ENCODE measurements around the gene CTNNA2.

The CTNNA2 gene

GRCh38 chr2:80209458-80209857 is 696.6 kb downstream of the CTNNA2 start:
- no peak overlapping the region for H3K27ac ChIP-seq (ENCODE audit: low read depth, low read length)
- H3K27me3 ChIP-seq (ENCODE audit: control insufficient read depth, insufficient read depth, low read length): no peaks in the 10 kb centered on the region
- H3K36me3 ChIP-seq (ENCODE audit: control insufficient read depth, insufficient read depth, low read length): no peaks in the 10 kb centered on the region
- no peaks in the 10 kb centered on the region for H3K4me1 ChIP-seq (ENCODE audit: control insufficient read depth, insufficient read depth, low read length)
- no peak overlapping the region for H3K9ac ChIP-seq (ENCODE audit: low read length)
- no peak overlapping the region for H3K4me3 ChIP-seq (ENCODE audit: low read length)

GRCh38 chr2:80217446-80217845 is 704.6 kb downstream of the CTNNA2 start:
- Histone ChIP-seq H3K27me3 (ENCODE audit: control insufficient read depth, insufficient read depth, low read length) (no peaks in the 10 kb centered on the region), H3K9ac (ENCODE audit: low read length) (no peak overlapping the region), H3K36me3 (ENCODE audit: control insufficient read depth, insufficient read depth, low read length) (no peaks in the 10 kb centered on the region), H3K4me3 (ENCODE audit: low read length) (no peak overlapping the region), H3K4me1 (ENCODE audit: control insufficient read depth, insufficient read depth, low read length) (no peaks in the 10 kb centered on the region), H3K27ac (ENCODE audit: low read depth, low read length) (no peak overlapping the region)

DNA sequence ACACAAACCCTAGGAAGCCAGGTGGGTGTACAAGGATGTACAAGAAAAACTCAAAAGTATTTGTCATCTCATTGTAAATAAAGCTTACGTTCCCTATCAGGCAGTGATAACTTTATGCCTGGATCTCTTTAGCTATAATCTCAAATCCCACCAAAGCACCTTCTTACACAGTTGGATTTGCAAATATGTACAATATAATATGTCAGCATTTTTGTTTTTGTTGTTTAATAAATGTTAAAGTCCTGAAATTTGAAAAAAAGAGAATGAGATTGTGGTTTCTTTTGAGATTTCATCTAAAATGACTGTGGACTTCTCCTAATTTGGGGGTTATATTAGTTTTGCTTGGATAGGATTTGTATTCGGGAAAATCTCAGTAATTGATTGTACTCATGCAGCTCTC is 709.8 kb downstream of the CTNNA2 start:
- Histone ChIP-seq H3K27me3 (ENCODE audit: control insufficient read depth, insufficient read depth, low read length) (no peaks in the 10 kb centered on the region), H3K4me1 (ENCODE audit: control insufficient read depth, insufficient read depth, low read length) (no peaks in the 10 kb centered on the region), H3K9ac (ENCODE audit: low read length) (no peak overlapping the region), H3K4me3 (ENCODE audit: low read length) (no peak overlapping the region), H3K36me3 (ENCODE audit: control insufficient read depth, insufficient read depth, low read length) (no peaks in the 10 kb centered on the region), H3K27ac (ENCODE audit: low read depth, low read length) (no peak overlapping the region)

GRCh38 chr2:80231421-80231820 is 718.6 kb downstream of the CTNNA2 start:
- Histone ChIP-seq H3K27ac (ENCODE audit: low read depth, low read length) (no peak overlapping the region), H3K27me3 (ENCODE audit: control insufficient read depth, insufficient read depth, low read length) (no peaks in the 10 kb centered on the region)

GRCh38 chr2:80233333-80233732 is 720.5 kb downstream of the CTNNA2 start:
- H3K4me1 ChIP-seq (ENCODE audit: control insufficient read depth, insufficient read depth, low read length): no peaks in the 10 kb centered on the region
- no peak overlapping the region for H3K27ac ChIP-seq (ENCODE audit: low read depth, low read length)
- no peaks in the 10 kb centered on the region for H3K36me3 ChIP-seq (ENCODE audit: control insufficient read depth, insufficient read depth, low read length)
- H3K4me3 ChIP-seq (ENCODE audit: low read length): no peak overlapping the region
- no peak overlapping the region for H3K9ac ChIP-seq (ENCODE audit: low read length)
- H3K27me3 ChIP-seq (ENCODE audit: control insufficient read depth, insufficient read depth, low read length): no peaks in the 10 kb centered on the region

More at GRCh38 chr2:80231421-80231820, 718.6 kb downstream of the CTNNA2 start:
- Histone ChIP-seq H3K4me1 (ENCODE audit: control insufficient read depth, insufficient read depth, low read length) (no peaks in the 10 kb centered on the region), H3K4me3 (ENCODE audit: low read length) (no peak overlapping the region), H3K36me3 (ENCODE audit: control insufficient read depth, insufficient read depth, low read length) (no peaks in the 10 kb centered on the region), H3K9ac (ENCODE audit: low read length) (no peak overlapping the region)

DNA sequence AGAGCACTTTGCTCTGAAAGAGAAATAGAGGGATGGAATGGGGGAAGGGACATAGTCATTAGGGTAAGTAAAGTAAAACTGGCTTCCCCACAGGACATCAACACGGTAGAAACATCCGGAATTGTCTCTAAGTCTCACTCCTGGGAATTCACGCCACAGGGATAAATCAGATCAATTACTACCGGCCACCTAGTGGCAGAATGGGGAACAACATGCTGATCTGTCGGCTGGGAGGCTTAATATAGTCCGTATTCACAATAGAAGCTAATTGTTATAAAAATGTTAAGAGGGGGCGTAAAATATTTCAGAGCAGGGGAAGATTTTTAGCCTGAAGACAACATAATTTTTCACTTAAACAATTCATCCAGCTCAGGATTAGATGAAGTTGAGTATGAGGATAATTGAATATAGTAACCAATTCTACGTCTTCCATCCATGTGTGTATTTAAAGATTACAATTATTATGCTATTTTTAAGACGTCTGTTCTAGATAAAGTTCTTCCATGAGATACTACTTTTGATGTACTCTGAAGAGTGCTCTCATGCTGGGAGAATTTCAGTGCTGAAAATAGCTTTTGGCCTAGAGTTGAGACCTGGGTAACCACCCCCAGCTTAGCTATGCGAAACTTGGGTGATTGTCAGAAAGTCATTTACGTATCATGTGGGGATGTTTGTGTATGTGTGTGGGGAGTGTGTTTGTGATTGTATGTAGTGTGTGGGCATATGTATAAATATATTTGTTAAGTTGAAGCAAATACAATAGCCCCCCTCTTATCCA is 726.0 kb downstream of the CTNNA2 start:
- Histone ChIP-seq H3K36me3 (ENCODE audit: control insufficient read depth, insufficient read depth, low read length) (no peaks in the 10 kb centered on the region), H3K9ac (ENCODE audit: low read length) (no peak overlapping the region), H3K4me1 (ENCODE audit: control insufficient read depth, insufficient read depth, low read length) (peaks cover 3% of the 10 kb centered on the region), H3K4me3 (ENCODE audit: low read length) (no peak overlapping the region), H3K27me3 (ENCODE audit: control insufficient read depth, insufficient read depth, low read length) (no peaks in the 10 kb centered on the region), H3K27ac (ENCODE audit: low read depth, low read length) (no peak overlapping the region)

DNA sequence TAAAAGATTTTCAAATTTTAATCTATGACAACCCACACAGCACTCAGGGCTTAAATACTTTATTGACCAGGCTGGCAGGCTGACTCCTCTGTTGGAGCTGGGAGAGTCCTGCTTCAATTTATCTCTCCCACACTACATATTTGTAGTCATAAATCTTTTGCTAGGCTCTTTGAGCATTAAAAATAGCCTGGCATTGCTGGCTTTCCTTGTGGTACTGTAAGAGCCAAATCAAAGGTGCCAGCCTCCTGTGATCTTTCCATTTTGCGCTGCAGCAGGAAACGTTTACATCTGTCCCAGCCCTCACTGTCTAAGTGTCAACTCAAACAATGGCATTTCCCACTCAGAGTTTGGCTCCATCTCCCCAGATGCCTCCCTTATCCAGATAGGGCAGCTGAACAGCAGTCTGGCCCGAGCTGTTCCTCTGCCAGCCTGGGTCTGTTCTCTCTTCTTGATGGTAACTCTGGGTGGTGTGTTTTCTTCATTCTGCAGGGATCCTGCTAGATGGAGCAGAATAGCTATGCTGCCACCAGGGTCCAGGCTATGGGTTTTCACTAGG is 729.6 kb downstream of the CTNNA2 start:
- H3K9ac ChIP-seq (ENCODE audit: low read length): no peak overlapping the region
- no peak overlapping the region for H3K4me3 ChIP-seq (ENCODE audit: low read length)
- H3K27ac ChIP-seq (ENCODE audit: low read depth, low read length): no peak overlapping the region
- peaks cover 3% of the 10 kb centered on the region for H3K4me1 ChIP-seq (ENCODE audit: control insufficient read depth, insufficient read depth, low read length)
- no peaks in the 10 kb centered on the region for H3K36me3 ChIP-seq (ENCODE audit: control insufficient read depth, insufficient read depth, low read length)
- H3K27me3 ChIP-seq (ENCODE audit: control insufficient read depth, insufficient read depth, low read length): no peaks in the 10 kb centered on the region

GRCh38 chr2:80244905-80245584 is 732.2 kb downstream of the CTNNA2 start:
- no peak overlapping the region for H3K27ac ChIP-seq (ENCODE audit: low read depth, low read length)
- no peaks in the 10 kb centered on the region for H3K27me3 ChIP-seq (ENCODE audit: control insufficient read depth, insufficient read depth, low read length)
- H3K4me1 ChIP-seq (ENCODE audit: control insufficient read depth, insufficient read depth, low read length): peaks cover 3% of the 10 kb centered on the region
- H3K36me3 ChIP-seq (ENCODE audit: control insufficient read depth, insufficient read depth, low read length): no peaks in the 10 kb centered on the region
- H3K4me3 ChIP-seq (ENCODE audit: low read length): no peak overlapping the region
- no peak overlapping the region for H3K9ac ChIP-seq (ENCODE audit: low read length)

DNA sequence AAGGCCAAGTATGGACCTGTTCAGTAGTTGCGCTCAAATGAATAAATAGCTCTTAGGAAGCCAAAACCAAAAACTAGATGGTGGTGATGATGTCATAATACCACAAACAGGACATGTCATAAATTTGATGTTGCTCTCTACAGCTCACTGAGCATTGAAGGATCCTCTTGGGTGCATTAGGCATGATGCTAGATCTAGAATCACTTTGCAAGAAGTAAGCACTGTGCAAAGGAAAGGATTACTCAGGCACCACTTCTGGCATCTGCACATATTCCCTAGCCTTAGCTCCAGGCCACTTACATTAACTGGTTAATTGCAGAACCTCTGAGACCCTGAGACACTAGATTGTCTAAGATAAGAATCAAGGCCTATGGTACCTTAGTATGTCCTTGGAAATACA is 733.7 kb downstream of the CTNNA2 start:
- Histone ChIP-seq H3K4me3 (ENCODE audit: low read length) (no peak overlapping the region), H3K27ac (ENCODE audit: low read depth, low read length) (no peak overlapping the region), H3K4me1 (ENCODE audit: control insufficient read depth, insufficient read depth, low read length) (peaks cover 3% of the 10 kb centered on the region)

DNA sequence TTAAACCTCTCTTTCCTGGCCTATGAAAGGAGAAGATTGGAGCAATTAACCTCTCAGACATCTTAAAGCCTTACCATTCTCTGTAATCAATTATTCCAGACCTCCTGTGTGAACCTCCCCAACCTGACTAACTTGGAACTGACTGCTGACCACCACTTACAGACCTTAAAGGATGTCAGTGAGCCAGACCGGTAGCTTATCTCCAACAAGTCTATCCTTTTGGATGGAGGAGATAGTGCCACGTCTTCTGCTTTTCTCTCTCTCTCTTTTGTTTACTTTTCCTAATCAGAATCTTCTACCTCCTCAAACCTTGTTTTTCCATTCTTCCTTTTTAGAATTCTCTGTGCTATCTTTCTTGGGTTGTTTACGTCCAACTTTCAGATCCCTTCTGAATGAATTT is 734.5 kb downstream of the CTNNA2 start:
- Histone ChIP-seq H3K4me1 (ENCODE audit: control insufficient read depth, insufficient read depth, low read length) (peaks cover 3% of the 10 kb centered on the region), H3K27me3 (ENCODE audit: control insufficient read depth, insufficient read depth, low read length) (no peaks in the 10 kb centered on the region), H3K36me3 (ENCODE audit: control insufficient read depth, insufficient read depth, low read length) (no peaks in the 10 kb centered on the region), H3K27ac (ENCODE audit: low read depth, low read length) (no peak overlapping the region), H3K9ac (ENCODE audit: low read length) (no peak overlapping the region), H3K4me3 (ENCODE audit: low read length) (no peak overlapping the region)

More for the DNA sequence above, 733.7 kb downstream of the CTNNA2 start:
- Histone ChIP-seq H3K27me3 (ENCODE audit: control insufficient read depth, insufficient read depth, low read length) (no peaks in the 10 kb centered on the region), H3K36me3 (ENCODE audit: control insufficient read depth, insufficient read depth, low read length) (no peaks in the 10 kb centered on the region), H3K9ac (ENCODE audit: low read length) (no peak overlapping the region)

GRCh38 chr2:80248146-80248545 is 735.3 kb downstream of the CTNNA2 start:
- no peak overlapping the region for H3K9ac ChIP-seq (ENCODE audit: low read length)
- H3K4me1 ChIP-seq (ENCODE audit: control insufficient read depth, insufficient read depth, low read length): no peaks in the 10 kb centered on the region
- no peaks in the 10 kb centered on the region for H3K27me3 ChIP-seq (ENCODE audit: control insufficient read depth, insufficient read depth, low read length)
- H3K4me3 ChIP-seq (ENCODE audit: low read length): no peak overlapping the region
- no peak overlapping the region for H3K27ac ChIP-seq (ENCODE audit: low read depth, low read length)
- H3K36me3 ChIP-seq (ENCODE audit: control insufficient read depth, insufficient read depth, low read length): no peaks in the 10 kb centered on the region

DNA sequence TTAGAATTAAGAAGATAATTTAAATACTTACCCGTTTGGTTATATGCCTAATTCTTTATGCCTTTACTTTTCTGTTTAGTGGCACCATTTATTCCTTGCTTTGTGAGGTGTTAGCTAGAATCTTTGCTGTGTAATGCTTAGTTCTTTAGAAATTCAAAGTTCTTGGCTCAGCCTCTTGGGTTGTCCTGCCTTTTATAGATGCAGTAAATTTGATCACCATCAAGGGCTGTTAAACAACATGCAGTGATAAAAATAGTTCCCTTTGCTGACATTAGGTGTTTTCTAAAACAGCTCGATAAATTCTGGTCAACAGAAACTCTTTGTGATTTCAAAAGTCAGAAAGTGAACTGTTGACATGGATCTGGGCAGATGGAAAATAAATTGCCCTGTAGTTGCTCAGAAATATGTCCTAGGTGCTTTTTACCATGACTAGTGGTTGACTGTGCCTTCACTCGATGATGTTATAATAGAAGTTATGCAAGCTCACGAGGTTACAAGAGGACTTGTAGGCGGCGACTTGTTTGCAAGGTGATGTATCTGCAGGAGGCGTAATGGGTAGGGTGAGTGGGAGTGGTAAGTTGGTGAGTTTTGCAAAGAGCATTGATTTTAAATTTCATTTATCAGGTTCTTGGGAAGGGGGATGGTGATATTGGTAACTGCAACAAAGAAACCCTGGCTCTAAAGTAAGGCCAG is 739.6 kb downstream of the CTNNA2 start:
- no peak overlapping the region for H3K27ac ChIP-seq (ENCODE audit: low read depth, low read length)
- H3K36me3 ChIP-seq (ENCODE audit: control insufficient read depth, insufficient read depth, low read length): no peaks in the 10 kb centered on the region
- H3K27me3 ChIP-seq (ENCODE audit: control insufficient read depth, insufficient read depth, low read length): no peaks in the 10 kb centered on the region
- H3K4me3 ChIP-seq (ENCODE audit: low read length): no peak overlapping the region
- no peak overlapping the region for H3K9ac ChIP-seq (ENCODE audit: low read length)
- no peaks in the 10 kb centered on the region for H3K4me1 ChIP-seq (ENCODE audit: control insufficient read depth, insufficient read depth, low read length)

Measured in rectal smooth muscle tissue (tissue), 1 donor.